Left ventricle myocardium inferior (tissue), 1 donor: ENCODE measurements around the gene RAB40C. TPM values are rescaled to one million over a fixed set of nuclear protein-coding genes. Genes with fewer than 3 reads are reported as not detected.
"Not testable (repeated sequence)": the region's sequence is repeated elsewhere in the genome, so short reads cannot be mapped to it uniquely, and the experiment has no call there.

Source experiments
- DNase-seq: peaks from one replicate; pipeline ENCODE4 v3.0.0-alpha.2; 2020
- H3K27ac ChIP-seq: fragments of 200-600 bp; replicated peaks from 2 replicates; pipeline ENCODE4 v1.8.0; 2021
- H3K27me3 ChIP-seq: fragments of 200-600 bp; 2 replicates; pipeline ENCODE4 v1.8.0; 2021; ENCODE audit warnings: low read depth
- H3K36me3 ChIP-seq: fragments of 200-600 bp; 2 replicates; pipeline ENCODE4 v1.8.0; 2021
- H3K4me1 ChIP-seq: fragments of 200-600 bp; 2 replicates; pipeline ENCODE4 v1.8.0; 2021
- H3K4me3 ChIP-seq: fragments of 200-600 bp; 2 replicates; pipeline ENCODE4 v1.8.0; 2021; ENCODE audit warnings: mild to moderate bottlenecking, moderate library complexity
- H3K9me3 ChIP-seq: fragments of 200-600 bp; replicated peaks from 2 replicates; pipeline ENCODE4 v1.8.0; 2021
- CTCF ChIP-seq: fragments of 200-600 bp; IDR thresholded peaks from 2 replicates; pipeline ENCODE4 v1.8.0; 2021; ENCODE audit warnings: antibody characterized with exemption, mild to moderate bottlenecking, borderline replicate concordance
- intact Hi-C: fragments of 100-400 bp; cut with micrococcal nuclease; formaldehyde crosslinking; loops from one replicate; pipeline ENCODE4 v1.11.0; 2022
- total RNA-seq: library from RNA; stranded (reverse); fragmentation: NEBNext Ultra II Directional; extraction: Animal tissue kit (Norgen Biotek cat#: 25700); gene quantifications from one replicate; pipeline ENCODE4 v1.2.1, GENCODE V29; 2021
- donor health status: DM: no; HTN: yes; CAD: no; lungs with severe emphysema.

The RAB40C gene
- total RNA-seq, 1 donor from 2014 or later: 10.3 TPM

DNA sequence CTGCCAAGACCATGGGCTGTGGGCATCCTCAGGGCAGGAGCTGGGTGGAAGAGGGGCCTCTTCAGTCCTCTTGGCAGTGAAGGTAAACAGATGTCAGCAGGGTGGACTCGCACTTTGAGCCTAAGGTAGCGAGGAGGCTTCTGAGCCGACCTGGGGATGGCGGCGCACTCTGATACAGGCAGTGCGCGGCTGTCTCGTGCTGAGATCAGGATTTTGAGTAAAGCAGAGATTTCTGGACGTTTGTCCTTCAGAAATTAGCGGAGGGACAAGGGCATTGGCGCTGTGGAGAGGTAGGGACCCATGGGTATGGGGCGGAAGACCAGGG is 6.8 kb downstream of the RAB40C start:
- DNase-seq: no peak
- H3K27ac ChIP-seq: no peak overlapping the region
- H3K9me3 ChIP-seq: no peaks in the 10 kb centered on the region
- H3K36me3 ChIP-seq: peaks cover 8% of the 10 kb centered on the region
- H3K4me3 ChIP-seq: no peak overlapping the region
- H3K4me1 ChIP-seq: peaks cover 18% of the 10 kb centered on the region
- intact Hi-C loops: no loop called here
- no peak for TF ChIP-seq CTCF
- no peaks in the 10 kb centered on the region for H3K27me3 ChIP-seq

DNA sequence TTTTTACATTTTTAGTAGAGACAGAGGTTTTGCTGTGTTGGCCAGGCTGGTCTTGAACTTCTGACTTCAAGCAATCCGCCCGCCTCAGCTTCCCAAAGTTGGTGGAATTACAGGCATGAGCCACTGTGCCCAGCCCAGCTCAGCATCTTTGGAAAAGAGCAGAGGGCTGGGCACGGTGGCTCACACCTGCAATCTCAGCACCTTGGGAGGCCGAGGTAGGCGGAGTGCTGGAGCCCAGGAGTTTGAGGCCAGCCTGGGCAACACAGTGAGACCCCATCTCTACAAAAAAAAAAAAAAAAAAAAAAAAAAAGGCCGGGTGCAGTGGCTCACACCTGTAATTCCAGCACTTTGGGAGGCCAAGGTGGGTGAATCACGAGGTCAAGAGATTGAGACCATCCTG is 7.8 kb downstream of the RAB40C start:
- H3K27me3 ChIP-seq, H3K27ac ChIP-seq, H3K9me3 ChIP-seq, DNase-seq, H3K36me3 ChIP-seq, H3K4me3 ChIP-seq, intact Hi-C loops, H3K4me1 ChIP-seq: not testable (repeated sequence)

- H3K27ac ChIP-seq: no peak overlapping the region
- no peak overlapping the region for H3K4me3 ChIP-seq
- TF ChIP-seq CTCF: no peak
- no peaks in the 10 kb centered on the region for H3K4me1 ChIP-seq
- no peaks in the 10 kb centered on the region for H3K9me3 ChIP-seq
- DNase-seq: no peak
- intact Hi-C loops: no loop called here
- no peaks in the 10 kb centered on the region for H3K27me3 ChIP-seq
- peaks cover 8% of the 10 kb centered on the region for H3K36me3 ChIP-seq
Observed at GRCh38 chr16:598823-599739, 9.2 kb downstream of the RAB40C start.

GRCh38 chr16:600781-601180 is 10.9 kb downstream of the RAB40C start:
- DNase-seq: no peak
- Histone ChIP-seq H3K36me3 (peaks cover 8% of the 10 kb centered on the region), H3K4me3 (no peak overlapping the region), H3K4me1 (no peaks in the 10 kb centered on the region), H3K27me3 (no peaks in the 10 kb centered on the region), H3K9me3 (peaks cover 6% of the 10 kb centered on the region), H3K27ac (no peak overlapping the region)
- TF ChIP-seq CTCF: no peak
- intact Hi-C loops: no loop called here

DNA sequence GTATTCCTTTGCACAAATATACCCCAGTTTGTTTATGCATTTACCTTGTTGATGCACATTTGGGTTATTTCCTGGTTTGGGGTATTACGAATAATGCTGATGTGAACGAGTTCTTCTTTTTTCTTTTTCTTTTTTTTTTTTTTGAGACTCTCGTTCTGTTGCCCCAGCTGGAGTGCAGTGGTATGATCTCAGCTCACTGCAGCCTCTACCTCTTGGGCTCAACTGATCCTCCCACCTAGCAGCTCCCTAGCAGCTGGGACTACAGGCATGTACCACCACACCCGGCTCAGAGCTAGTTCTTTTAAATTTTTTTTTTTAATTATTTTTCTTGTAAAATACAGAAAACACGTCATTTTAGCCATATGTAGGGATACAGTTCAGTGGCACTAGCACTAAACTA is 14.1 kb downstream of the RAB40C start:
- Histone ChIP-seq H3K27ac (no peak overlapping the region), H3K9me3 (peaks cover 6% of the 10 kb centered on the region), H3K36me3 (no peaks in the 10 kb centered on the region), H3K4me1 (no peaks in the 10 kb centered on the region), H3K4me3 (no peak overlapping the region), H3K27me3 (no peaks in the 10 kb centered on the region)
- intact Hi-C loops: no loop called here
- no peak for TF ChIP-seq CTCF
- DNase-seq: no peak

- H3K27me3 ChIP-seq: no peaks in the 10 kb centered on the region
- DNase-seq: no peak
- no peak overlapping the region for H3K4me3 ChIP-seq
- intact Hi-C loops: no loop called here
- peaks cover 6% of the 10 kb centered on the region for H3K9me3 ChIP-seq
- no peaks in the 10 kb centered on the region for H3K36me3 ChIP-seq
- no peak overlapping the region for H3K27ac ChIP-seq
- no peak for TF ChIP-seq CTCF
- peaks cover 3% of the 10 kb centered on the region for H3K4me1 ChIP-seq
Observed at GRCh38 chr16:606656-607307, 16.9 kb downstream of the RAB40C start.
